HG03342 (cell line): Measurements from ENCODE around the gene GOLGA6L1.
"Not testable (repeated sequence)": the region's sequence is repeated elsewhere in the genome, so short reads cannot be mapped to it uniquely, and the experiment has no call there.

Source experiments
- ATAC-seq: cut with Tn5 transposase; IDR thresholded peaks from one replicate; pipeline ENCODE4 v1.9.1; 2021; ENCODE audit warnings: mild to moderate bottlenecking, moderate library complexity; ENCODE audit not compliant: unreplicated experiment

GOLGA6L1 gene

GRCh38 chr15:23136722-23137121 lies at the start of gene GOLGA6L1:
GOLGA6L1 (minus strand) TSS chr15:23136822; CDS start chr15:23136731, 91 bp downstream.
- not testable (repeated sequence) for ATAC-seq

GRCh38 chr15:23181201-23181600 lies 44.6 kb upstream of the GOLGA6L1 start:
- not testable (repeated sequence) for ATAC-seq

- ATAC-seq = not testable (repeated sequence)
Measured at GRCh38 chr15:23180547-23180927, 43.9 kb upstream of the GOLGA6L1 start.

GRCh38 chr15:23179768-23180546 lies 43.3 kb upstream of the GOLGA6L1 start:
- not testable (repeated sequence) for ATAC-seq

GRCh38 chr15:23176683-23177082 lies 40.1 kb upstream of the GOLGA6L1 start:
- not testable (repeated sequence) for ATAC-seq

- ATAC-seq = not testable (repeated sequence)
Measured at GRCh38 chr15:23175606-23176005, 39.0 kb upstream of the GOLGA6L1 start.

GRCh38 chr15:23174609-23175140 lies 38.1 kb upstream of the GOLGA6L1 start:
- not testable (repeated sequence) for ATAC-seq

GRCh38 chr15:23132787-23133186 lies 3.8 kb downstream of the GOLGA6L1 start:
- ATAC-seq = not testable (repeated sequence)

- no peak for ATAC-seq
Measured at GRCh38 chr15:23118208-23118607, 18.4 kb downstream of the GOLGA6L1 start.

GRCh38 chr15:23095796-23096195 lies 40.8 kb downstream of the GOLGA6L1 start:
- ATAC-seq = no peak

- no peak for ATAC-seq
Measured at GRCh38 chr15:23083115-23083514, 53.5 kb downstream of the GOLGA6L1 start.

GRCh38 chr15:23081996-23082737 lies 54.5 kb downstream of the GOLGA6L1 start:
- ATAC-seq = not testable (repeated sequence)

- ATAC-seq = no peak
Measured at GRCh38 chr15:23081271-23081670, 55.4 kb downstream of the GOLGA6L1 start.

GRCh38 chr15:23079766-23080165 lies 56.9 kb downstream of the GOLGA6L1 start:
- no peak for ATAC-seq
